ENCODE measurements around the gene MRPL2.
A peak's percentile ranks its signal among the peaks of the same experiment; 100 is the strongest.

MRPL2 gene

GRCh38 chr6:43016943-43017334 is 42.3 kb downstream of the MRPL2 start:
- TF ChIP-seq TAF1 (IDR thresholded peaks at IDR 0.05; ENCODE audit: low read depth, low read length), result no peak
- TF ChIP-seq PAX5 (IDR thresholded peaks at IDR 0.05; ENCODE audit: insufficient read depth, low read length, severe bottlenecking), result no peak
- TF ChIP-seq POLR2A (IDR thresholded peaks at IDR 0.05; ENCODE audit: low read depth, low read length), result no peak
- TF ChIP-seq POLR2AphosphoS5 (IDR thresholded peaks at IDR 0.05; ENCODE audit: low read depth, low read length), result no peak
- no peak for TF ChIP-seq SPI1 (IDR thresholded peaks at IDR 0.05; ENCODE audit: low read depth, low read length)
- no peak for TF ChIP-seq POU2F2 (IDR thresholded peaks at IDR 0.05; ENCODE audit: low read depth, low read length)
- no peak for DNase-seq (ENCODE audit: insufficient read length, low spot score)
- FAIRE-seq, result no peak

- FAIRE-seq (no peak), DNase-seq (ENCODE audit: insufficient read length, low spot score) (no peak)
These were observed 42.9 kb downstream of the MRPL2 start for GRCh38 chr6:43016176-43016942.

DNA sequence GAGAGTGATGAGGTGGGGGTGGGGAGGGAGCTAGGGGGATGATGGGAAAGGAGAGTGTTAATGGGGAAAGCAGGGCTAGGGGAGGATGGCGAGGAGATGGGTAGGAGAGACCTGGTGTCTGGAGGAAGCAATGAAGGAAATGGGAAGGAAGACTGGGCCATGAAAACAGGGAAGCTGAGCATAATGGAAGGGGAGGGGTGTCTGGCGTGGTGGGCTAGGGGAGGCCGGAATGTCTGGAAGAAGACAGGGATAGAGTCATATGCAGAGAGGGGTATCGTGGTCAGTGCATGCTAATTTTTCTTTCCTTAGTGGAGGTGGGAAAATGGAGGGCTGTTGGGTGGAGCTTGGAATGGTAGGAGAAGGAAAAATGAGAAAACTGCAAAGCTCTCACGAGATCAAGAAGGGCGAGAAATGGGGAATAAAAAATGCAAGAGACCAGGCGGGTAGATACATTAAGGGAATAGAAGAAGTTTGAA is 44.8 kb downstream of the MRPL2 start:
- DNase-seq (ENCODE audit: insufficient read length, low spot score), result no peak
- TF ChIP-seq SPI1 (IDR thresholded peaks at IDR 0.05; ENCODE audit: low read depth, low read length), result no peak
- TF ChIP-seq POLR2A (IDR thresholded peaks at IDR 0.05; ENCODE audit: low read depth, low read length), result no peak
- TF ChIP-seq POLR2AphosphoS5 (IDR thresholded peaks at IDR 0.05; ENCODE audit: low read depth, low read length), result no peak
- TF ChIP-seq POU2F2 (IDR thresholded peaks at IDR 0.05; ENCODE audit: low read depth, low read length), result no peak
- no peak for TF ChIP-seq TAF1 (IDR thresholded peaks at IDR 0.05; ENCODE audit: low read depth, low read length)
- TF ChIP-seq PAX5 (IDR thresholded peaks at IDR 0.05; ENCODE audit: insufficient read depth, low read length, severe bottlenecking), result no peak
- no peak for FAIRE-seq

More at GRCh38 chr6:43016176-43016942, 42.9 kb downstream of the MRPL2 start:
- no peak for TF ChIP-seq POLR2AphosphoS5 (IDR thresholded peaks at IDR 0.05; ENCODE audit: low read depth, low read length)
- no peak for TF ChIP-seq POLR2A (IDR thresholded peaks at IDR 0.05; ENCODE audit: low read depth, low read length)
- no peak for TF ChIP-seq TAF1 (IDR thresholded peaks at IDR 0.05; ENCODE audit: low read depth, low read length)
- TF ChIP-seq PAX5 (IDR thresholded peaks at IDR 0.05; ENCODE audit: insufficient read depth, low read length, severe bottlenecking), result no peak
- no peak for TF ChIP-seq SPI1 (IDR thresholded peaks at IDR 0.05; ENCODE audit: low read depth, low read length)
- TF ChIP-seq POU2F2 (IDR thresholded peaks at IDR 0.05; ENCODE audit: low read depth, low read length), result no peak

DNA sequence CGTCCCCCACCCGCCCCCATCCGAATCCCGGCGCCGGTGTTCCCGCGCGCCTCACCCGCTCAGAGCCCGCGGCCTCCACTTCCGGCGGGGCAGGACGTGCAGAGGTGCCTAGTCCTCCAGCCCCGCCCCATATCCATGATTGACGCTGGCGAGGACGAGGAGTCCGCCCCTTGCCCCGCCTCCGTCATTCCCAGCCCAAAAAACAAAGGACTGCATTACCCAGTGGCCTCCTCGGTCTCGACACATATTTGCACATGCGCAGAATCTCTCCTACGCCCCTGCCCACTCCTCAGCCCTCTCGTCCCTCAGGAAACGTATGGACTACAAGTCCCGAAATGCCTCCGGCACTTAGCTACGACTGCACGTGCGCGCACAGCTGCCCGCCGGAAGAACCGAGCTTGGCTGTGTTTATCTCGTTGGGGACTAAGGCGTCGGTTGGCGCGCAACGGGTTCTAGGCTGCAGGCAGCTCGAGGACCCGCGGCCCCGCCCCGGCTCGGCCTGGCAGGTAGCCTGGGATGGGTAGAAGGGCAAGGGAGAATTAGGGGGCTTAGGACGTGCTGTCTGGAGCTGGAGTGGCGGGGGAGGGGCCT is 45.3 kb downstream of the MRPL2 start, which contains the start of the genes KLHDC3 and MEA1:
Gene KLHDC3 (plus strand): TSS at position 407 of the 591 bp plus-strand sequence. CDS start 2,944 bp downstream, outside the sequence.
Gene MEA1 (minus strand): TSS at position 104 of the 591 bp plus-strand sequence. CDS start 133 bp downstream, outside the sequence.
- peak; percentile 99 for FAIRE-seq
- TF ChIP-seq PAX5 (IDR thresholded peaks at IDR 0.05; ENCODE audit: insufficient read depth, low read length, severe bottlenecking) (no peak), POU2F2 (IDR thresholded peaks at IDR 0.05; ENCODE audit: low read depth, low read length) (no peak), POLR2A (IDR thresholded peaks at IDR 0.05; ENCODE audit: low read depth, low read length) (no peak), SPI1 (IDR thresholded peaks at IDR 0.05; ENCODE audit: low read depth, low read length) (no peak), POLR2AphosphoS5 (IDR thresholded peaks at IDR 0.05; ENCODE audit: low read depth, low read length) (no peak), TAF1 (IDR thresholded peaks at IDR 0.05; ENCODE audit: low read depth, low read length) (no peak)
- peak; percentile 97 for DNase-seq (ENCODE audit: insufficient read length, low spot score)

GRCh38 chr6:43013097-43013842 is 46.0 kb downstream of the MRPL2 start:
- FAIRE-seq (no peak), DNase-seq (ENCODE audit: insufficient read length, low spot score) (peak; percentile 24)
- TF ChIP-seq PAX5 (IDR thresholded peaks at IDR 0.05; ENCODE audit: insufficient read depth, low read length, severe bottlenecking) (no peak), POLR2AphosphoS5 (IDR thresholded peaks at IDR 0.05; ENCODE audit: low read depth, low read length) (no peak), SPI1 (IDR thresholded peaks at IDR 0.05; ENCODE audit: low read depth, low read length) (no peak), POU2F2 (IDR thresholded peaks at IDR 0.05; ENCODE audit: low read depth, low read length) (no peak), TAF1 (IDR thresholded peaks at IDR 0.05; ENCODE audit: low read depth, low read length) (no peak; the same call in 1 of the 2 replicates), POLR2A (IDR thresholded peaks at IDR 0.05; ENCODE audit: low read depth, low read length) (no peak)

DNA sequence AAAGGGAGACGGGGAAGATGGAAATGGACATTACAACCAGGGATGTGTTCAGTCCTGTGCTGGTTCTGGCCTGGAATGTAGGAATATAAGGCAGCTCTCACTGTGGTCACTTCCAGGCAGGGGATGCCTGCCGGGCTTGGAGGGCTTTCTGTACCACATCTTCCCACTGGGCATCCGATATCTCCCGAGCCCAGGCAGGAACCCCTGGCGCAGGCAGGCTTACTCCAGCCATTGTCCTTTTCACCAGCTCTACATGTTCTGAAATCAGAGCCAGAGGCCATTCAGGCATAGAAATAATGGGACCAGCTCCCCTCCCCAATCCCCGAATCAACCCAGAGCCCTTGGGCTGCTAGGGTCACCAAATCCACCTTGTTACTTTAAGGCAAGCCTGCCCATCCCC is 46.9 kb downstream of the MRPL2 start:
- TF ChIP-seq PAX5 (IDR thresholded peaks at IDR 0.05; ENCODE audit: insufficient read depth, low read length, severe bottlenecking), result no peak
- TF ChIP-seq POLR2AphosphoS5 (IDR thresholded peaks at IDR 0.05; ENCODE audit: low read depth, low read length), result no peak
- TF ChIP-seq TAF1 (IDR thresholded peaks at IDR 0.05; ENCODE audit: low read depth, low read length), result no peak
- TF ChIP-seq SPI1 (IDR thresholded peaks at IDR 0.05; ENCODE audit: low read depth, low read length), result no peak
- no peak for TF ChIP-seq POU2F2 (IDR thresholded peaks at IDR 0.05; ENCODE audit: low read depth, low read length)
- no peak for TF ChIP-seq POLR2A (IDR thresholded peaks at IDR 0.05; ENCODE audit: low read depth, low read length)
- no peak for FAIRE-seq
- DNase-seq (ENCODE audit: insufficient read length, low spot score), result no peak

GRCh38 chr6:43011207-43011606 is 48.0 kb downstream of the MRPL2 start:
- TF ChIP-seq POLR2A (IDR thresholded peaks at IDR 0.05; ENCODE audit: low read depth, low read length) (no peak), TAF1 (IDR thresholded peaks at IDR 0.05; ENCODE audit: low read depth, low read length) (no peak), POU2F2 (IDR thresholded peaks at IDR 0.05; ENCODE audit: low read depth, low read length) (no peak), PAX5 (IDR thresholded peaks at IDR 0.05; ENCODE audit: insufficient read depth, low read length, severe bottlenecking) (no peak), SPI1 (IDR thresholded peaks at IDR 0.05; ENCODE audit: low read depth, low read length) (no peak), POLR2AphosphoS5 (IDR thresholded peaks at IDR 0.05; ENCODE audit: low read depth, low read length) (no peak)
- FAIRE-seq, result no peak
- no peak for DNase-seq (ENCODE audit: insufficient read length, low spot score)

DNA sequence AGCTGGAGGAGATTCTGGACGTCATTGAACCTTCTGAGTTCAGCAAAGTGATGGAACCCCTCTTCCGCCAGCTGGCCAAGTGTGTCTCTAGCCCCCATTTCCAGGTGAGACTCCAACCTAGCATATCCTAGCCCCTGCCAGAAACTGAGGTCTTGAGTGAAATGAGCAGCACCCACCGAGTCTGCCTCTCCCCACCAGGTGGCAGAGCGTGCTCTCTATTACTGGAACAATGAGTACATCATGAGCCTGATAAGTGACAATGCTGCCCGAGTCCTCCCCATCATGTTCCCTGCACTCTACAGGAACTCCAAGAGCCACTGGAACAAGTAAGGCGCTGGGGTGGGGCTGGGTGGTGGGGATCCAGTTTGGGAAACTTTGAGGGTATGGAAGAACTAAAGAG is 50.1 kb downstream of the MRPL2 start:
- TF ChIP-seq SPI1 (IDR thresholded peaks at IDR 0.05; ENCODE audit: low read depth, low read length), result no peak
- TF ChIP-seq POLR2AphosphoS5 (IDR thresholded peaks at IDR 0.05; ENCODE audit: low read depth, low read length), result no peak
- no peak for TF ChIP-seq POLR2A (IDR thresholded peaks at IDR 0.05; ENCODE audit: low read depth, low read length)
- TF ChIP-seq TAF1 (IDR thresholded peaks at IDR 0.05; ENCODE audit: low read depth, low read length), result no peak
- TF ChIP-seq PAX5 (IDR thresholded peaks at IDR 0.05; ENCODE audit: insufficient read depth, low read length, severe bottlenecking), result no peak
- no peak for TF ChIP-seq POU2F2 (IDR thresholded peaks at IDR 0.05; ENCODE audit: low read depth, low read length)
- FAIRE-seq (peak; percentile 84), DNase-seq (ENCODE audit: insufficient read length, low spot score) (peak; percentile 28)

Measured in GM12891 (cell line).